ENCODE data around the gene PEX10. TPM values are rescaled to one million over a fixed set of nuclear protein-coding genes. Genes with fewer than 3 reads are reported as not detected.
A peak's percentile ranks its signal among the peaks of the same experiment; 100 is the strongest.

Gene PEX10
- total and polyA plus RNA-seq, 2 of the 8 experiments (the other 6 are each of a cell fraction or from before 2014, with no cell fraction given) = 24.3 to 26.9 TPM

GRCh38 chr1:2413495-2414296, 1.3 kb upstream of the PEX10 start (continued):
- TF ChIP-seq USF2 (IDR thresholded peaks at IDR 0.05; ENCODE audit: low read length) = peak; percentile 4; the same call in 1 of the 2 replicates
- no peak for TF ChIP-seq HDAC2 (IDR thresholded peaks at IDR 0.05; ENCODE audit: borderline replicate concordance in 1 of 2, low read depth in 2 of 2, low read length in 2 of 2)
- no peak for TF ChIP-seq RNF2 (IDR thresholded peaks at IDR 0.05; ENCODE audit: borderline replicate concordance, low read depth, low read length, missing control alignments, poor library complexity, severe bottlenecking)
- no peak for TF ChIP-seq TAF7 (optimal IDR thresholded peaks at IDR 0.05; ENCODE audit: borderline replicate concordance, low read depth, low read length)
- no peak for TF ChIP-seq CHD1 (IDR thresholded peaks at IDR 0.05; ENCODE audit: low read depth, low read length)

Measured in H1 (cell line).